Germinal center (tissue), 1 donor: ENCODE results near the gene PHF24.

Experiments used
- DNase-seq: peaks from one replicate; pipeline ENCODE4 v3.0.0; 2012; ENCODE audit warnings: mixed read lengths, low spot score

The PHF24 gene

DNA sequence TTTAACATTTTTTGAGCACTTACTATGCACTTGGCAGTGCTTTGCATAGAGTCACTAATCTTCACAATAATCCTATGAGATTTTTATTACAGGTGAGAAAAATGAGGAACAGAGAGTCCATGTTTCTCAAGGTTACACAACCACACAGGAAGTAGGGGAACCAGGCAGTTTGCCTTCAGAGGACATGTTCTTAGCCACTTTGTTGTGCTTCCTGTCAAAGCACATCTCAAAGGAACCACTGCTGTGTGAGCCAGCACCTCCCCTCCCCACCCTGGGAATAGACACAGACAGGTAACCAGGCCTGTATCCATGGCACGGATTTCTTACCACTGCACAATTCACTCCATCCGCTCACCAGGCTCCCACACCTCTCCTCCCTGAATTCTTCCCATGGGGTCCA, 25.1 kb downstream of the PHF24 start:
- peak; percentile 23 for DNase-seq

GRCh38 chr9:34984049-34984448, 26.0 kb downstream of the PHF24 start:
- no peak for DNase-seq

GRCh38 chr9:34985311-34985899, 27.3 kb downstream of the PHF24 start:
- DNase-seq = peak; percentile 34

DNA sequence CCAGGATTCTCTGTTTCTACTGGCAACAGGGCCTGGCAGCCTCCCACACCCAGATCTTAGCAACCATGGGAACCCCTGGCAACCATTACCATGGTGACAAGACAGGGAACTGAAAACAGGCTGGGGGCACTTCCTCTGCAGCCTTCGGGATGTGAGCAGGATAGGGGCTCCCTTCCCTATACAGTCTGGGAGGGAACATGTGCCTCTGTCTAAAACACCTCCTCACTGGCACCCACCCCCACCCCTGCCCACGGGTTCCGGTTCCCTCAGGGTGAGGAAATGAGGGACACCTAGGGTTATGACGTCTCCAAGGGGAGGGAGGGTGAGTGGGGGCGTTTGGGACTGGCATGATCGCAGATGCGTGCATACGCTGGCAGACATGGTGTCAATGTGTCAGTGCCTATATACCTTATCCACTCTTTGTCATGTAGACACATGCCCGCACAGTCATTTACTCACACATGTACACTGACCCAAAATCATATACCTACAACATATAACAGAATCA, 28.5 kb downstream of the PHF24 start:
- peak; percentile 23 for DNase-seq

DNA sequence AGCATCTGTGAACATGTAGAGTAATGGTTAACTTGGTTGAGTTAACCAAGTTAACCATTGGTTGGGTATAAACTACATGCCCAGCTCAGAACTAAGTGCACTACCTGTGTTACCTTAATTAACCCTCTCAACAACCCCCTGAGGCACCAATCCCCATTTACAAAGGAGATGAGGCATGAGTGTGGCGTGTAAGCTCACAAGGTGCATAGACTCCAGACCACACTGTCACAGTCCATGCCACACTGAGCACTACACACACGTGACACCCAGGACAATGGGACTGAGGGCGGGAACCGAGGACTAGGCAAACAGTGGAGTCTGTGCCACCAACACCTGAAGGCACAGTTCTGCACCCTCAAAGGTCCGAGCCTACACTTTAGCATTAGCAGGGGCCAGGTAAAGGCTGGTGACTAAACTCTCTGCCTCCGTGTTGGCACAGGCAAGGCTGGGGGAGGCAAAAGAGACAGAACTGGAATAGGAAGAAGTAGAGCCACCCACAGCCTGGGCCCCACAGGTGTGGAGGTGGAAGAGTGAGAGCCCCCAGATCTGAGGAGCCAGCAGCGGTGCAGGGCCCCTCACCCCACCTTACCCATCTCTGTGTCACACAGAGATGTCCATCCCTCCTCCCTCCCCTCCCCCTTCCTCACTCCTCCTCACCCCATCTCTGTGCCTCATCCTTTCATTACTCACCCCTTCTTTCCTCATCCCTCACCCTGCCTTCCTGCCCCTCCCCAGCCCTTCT, 29.2 kb downstream of the PHF24 start:
- no peak for DNase-seq

- DNase-seq = peak; percentile 27
These were observed 30.3 kb downstream of the PHF24 start for GRCh38 chr9:34988218-34989002.

- peak; percentile 99 for DNase-seq
These were observed 31.2 kb downstream of the PHF24 start, which contains the start of gene DNAJB5 for GRCh38 chr9:34989003-34989945. DNAJB5 (plus strand) TSS chr9:34989745; CDS start chr9:34990631, 886 bp downstream.

GRCh38 chr9:34989946-34990635, 32.0 kb downstream of the PHF24 start:
- DNase-seq = peak; percentile 48

- no peak for DNase-seq
These were observed 33.0 kb downstream of the PHF24 start for GRCh38 chr9:34990908-34991606.

DNA sequence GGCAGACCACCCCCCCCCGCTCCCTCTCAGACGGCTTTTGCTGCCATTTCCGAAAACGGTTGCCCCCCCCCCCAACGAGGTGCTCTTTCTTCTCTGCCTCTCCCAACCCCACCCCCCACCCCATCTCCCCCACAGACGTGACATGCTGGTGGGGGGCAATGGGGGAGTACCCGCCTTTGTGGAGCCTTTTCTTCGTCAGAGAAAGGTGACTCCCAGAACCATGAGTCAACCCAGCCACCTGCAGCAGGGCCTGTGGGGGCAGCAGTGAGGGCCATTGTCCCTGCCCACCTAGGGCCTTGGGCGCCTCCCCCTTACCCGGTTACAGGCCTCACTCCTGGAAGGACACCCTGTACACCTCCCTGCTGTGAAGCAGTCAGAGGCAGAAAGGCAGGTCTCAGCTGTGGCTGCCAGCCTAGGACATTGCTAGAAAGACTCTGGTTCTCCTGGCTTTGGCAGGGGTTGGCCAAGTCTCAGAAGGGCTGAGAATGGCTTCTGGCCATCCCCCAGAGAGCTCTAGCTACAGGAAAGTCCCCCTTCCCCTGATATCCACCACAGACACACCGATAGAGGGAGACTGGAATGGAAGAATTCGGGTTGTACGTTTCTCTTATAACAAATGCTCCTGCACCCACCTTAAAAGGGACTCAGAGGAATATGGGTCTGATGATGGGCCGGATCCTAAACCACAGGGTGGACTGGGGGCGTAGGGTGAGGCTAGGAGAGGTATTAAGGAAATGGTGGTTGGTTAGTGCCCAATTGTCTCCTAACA, 33.7 kb downstream of the PHF24 start:
- peak; percentile 33 for DNase-seq

- DNase-seq = no peak
These were observed 34.4 kb downstream of the PHF24 start for GRCh38 chr9:34992376-34992951.

DNA sequence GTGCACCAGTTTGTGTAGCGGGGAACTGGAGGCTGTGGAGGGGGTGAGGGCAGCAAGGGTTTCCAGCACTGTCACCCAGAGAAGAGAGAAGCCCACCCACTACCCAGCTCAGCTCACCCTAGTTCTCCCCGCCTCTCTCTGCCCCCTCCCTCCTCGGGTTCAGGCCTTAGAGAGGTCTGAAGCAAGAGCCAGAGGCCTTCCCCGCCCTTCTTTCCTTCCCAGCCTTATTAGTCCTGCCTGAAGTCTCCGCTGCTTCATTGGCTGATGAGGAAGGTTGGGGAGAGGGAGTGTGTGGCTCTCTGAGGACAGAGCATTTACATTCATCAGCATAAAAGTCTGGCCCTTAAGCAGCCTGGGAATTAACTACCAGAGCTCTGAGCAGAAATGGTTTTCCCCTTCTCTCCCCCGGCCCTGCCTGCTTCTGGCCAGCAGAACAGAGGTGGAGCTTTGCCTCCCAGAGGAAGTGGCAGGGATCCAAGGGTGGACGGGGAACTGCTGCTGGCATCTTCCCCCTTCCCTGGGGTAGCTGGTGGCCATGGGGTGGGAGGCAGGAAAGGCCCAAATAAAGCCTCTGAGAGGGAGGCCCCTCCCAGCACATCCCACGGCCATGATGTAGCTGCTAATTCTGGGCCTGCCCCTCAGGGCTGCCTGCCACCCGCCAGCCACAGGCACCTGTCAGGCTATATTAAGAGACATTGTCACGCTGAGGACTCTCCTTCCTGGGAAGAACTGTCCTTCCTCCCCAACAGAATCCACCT, 35.6 kb downstream of the PHF24 start:
- no peak for DNase-seq

DNA sequence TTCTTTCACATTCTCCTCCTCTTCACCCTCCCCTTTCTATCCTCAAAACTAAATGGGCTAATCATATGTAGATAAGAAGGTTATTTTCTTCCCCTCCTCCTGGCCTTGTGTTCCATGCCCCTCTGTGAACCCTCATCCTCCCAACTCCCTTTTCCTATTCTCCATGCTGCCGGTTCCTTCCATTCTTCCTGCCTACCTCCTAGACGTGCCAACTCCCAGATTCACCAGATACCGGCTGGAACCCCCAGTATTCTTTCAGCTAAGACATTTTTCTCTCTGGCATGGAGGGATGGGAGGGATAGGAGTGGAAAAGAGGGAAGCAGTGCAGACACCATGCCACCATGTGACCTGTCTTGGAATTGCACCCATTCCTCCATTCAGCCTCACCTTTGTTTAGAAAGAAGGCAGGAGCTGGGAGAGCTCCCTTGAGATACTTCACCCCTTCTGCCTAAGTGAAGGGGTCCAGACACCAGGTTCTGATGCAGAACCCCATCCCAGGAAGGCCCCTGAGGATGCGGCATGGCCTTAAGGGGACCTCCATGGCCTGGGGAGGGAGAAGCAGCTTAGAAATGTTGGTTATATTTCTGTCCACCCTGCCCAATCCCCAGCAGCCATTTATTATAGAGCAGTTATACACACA, 36.3 kb downstream of the PHF24 start:
- no peak for DNase-seq

DNA sequence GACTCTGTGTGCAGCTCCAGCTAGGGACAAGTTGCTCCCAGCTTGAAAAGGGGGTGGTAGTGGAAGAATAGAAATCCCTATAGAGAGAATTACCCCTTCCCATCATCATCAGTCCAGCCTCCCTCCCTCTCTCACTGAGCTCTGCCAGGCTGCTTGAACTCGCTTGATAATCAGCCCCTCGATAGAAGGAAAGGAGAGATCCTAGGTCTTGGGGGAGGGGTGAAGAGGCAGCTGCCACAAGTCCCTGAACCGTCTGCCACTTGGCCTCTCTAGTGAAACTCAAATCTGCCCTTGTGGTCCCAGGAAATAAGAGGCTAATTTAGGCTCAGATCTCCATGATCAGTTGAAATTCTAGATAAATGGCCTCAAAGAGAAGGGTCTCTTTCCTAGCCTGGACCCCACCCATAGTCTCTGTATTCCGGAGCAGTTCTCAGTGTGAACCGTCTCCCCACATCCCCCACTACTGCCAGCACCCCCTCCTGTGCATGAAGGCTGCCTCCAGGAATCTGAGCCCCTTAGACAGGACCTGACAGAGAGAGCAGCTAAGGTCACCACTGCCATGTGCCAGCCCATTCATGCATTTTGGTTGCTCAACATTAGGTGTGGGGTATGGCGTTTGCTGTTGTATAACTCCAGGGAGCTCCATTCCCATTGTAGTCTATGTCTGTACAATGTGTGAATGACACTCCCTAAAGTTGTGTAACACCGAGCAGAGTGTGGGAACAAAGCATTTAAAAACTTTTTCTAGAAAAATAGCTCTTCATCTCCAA, 37.0 kb downstream of the PHF24 start:
- no peak for DNase-seq

DNA sequence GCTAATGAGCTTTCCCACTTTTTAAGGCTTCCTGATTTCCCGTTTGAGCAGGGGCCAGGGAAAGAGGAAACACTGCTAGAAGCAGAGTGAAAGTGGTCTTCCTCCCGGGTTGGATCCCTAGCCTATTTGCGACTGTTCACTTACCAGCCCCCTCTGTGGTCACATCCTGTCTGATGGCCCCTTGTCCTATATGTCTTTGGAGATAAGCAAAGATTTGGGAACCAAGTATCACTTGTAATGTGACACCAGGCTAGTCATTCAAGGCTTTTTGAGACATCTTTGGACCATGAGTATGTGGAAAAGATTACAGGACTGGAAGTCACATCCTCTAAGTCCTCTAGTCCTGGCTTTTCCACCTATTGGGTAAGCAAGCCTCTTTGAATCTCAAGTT, 37.6 kb downstream of the PHF24 start:
- DNase-seq = no peak

DNA sequence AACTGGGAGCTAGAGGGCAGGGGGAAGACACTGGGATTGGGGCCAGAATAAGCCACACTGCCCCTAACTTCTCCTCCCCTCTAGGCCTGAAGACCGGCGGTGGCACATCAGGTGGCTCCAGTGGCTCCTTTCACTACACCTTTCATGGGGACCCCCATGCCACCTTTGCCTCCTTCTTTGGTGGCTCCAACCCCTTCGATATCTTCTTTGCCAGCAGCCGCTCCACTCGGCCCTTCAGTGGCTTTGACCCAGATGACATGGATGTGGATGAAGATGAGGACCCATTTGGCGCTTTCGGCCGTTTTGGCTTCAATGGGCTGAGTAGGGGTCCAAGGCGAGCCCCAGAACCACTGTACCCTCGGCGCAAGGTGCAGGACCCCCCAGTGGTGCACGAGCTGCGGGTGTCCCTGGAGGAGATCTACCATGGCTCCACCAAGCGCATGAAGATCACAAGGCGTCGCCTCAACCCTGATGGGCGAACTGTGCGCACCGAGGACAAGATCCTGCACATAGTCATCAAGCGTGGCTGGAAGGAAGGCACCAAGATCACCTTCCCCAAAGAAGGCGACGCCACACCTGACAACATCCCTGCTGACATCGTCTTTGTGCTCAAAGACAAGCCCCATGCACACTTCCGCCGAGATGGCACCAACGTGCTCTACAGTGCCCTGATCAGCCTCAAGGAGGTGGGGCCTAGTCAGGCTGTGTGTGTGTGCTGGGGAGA, 38.3 kb downstream of the PHF24 start:
- no peak for DNase-seq

DNA sequence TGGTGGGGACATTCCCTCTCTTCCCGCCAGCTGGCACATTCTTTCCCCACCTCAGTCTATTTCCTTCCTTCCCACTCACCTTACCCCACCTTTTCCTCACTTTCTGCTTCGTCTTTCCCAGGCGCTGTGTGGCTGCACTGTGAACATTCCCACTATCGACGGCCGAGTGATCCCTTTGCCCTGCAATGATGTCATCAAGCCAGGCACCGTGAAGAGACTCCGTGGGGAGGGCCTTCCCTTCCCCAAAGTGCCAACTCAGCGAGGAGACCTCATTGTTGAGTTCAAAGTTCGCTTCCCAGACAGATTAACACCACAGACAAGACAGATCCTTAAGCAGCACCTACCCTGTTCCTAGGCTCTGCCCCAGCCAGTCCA, 38.8 kb downstream of the PHF24 start:
- no peak for DNase-seq
